Measurements from ENCODE around the gene SORT1. TPM values are rescaled to one million over a fixed set of nuclear protein-coding genes. Genes with fewer than 3 reads are reported as not detected.

SORT1 gene
- total and polyA plus RNA-seq, 2 of the 4 experiments (the other 2 are of a cell fraction): 15.8 to 16.7 TPM

GRCh38 chr1:109304226-109304920 is 93.3 kb downstream of the SORT1 start (continued):
- TF ChIP-seq MAZ (IDR thresholded peaks at IDR 0.05; ENCODE audit: borderline replicate concordance, low read depth, low read length): no peak

GRCh38 chr1:109301874-109302273 is 95.8 kb downstream of the SORT1 start:
- CTCF ChIA-PET: no interaction called here
- dilution Hi-C loops (cut with HindIII; ENCODE audit: low sequenced_read_pairs, unreplicated experiment): no loop called here
- no peak overlapping the region for H2AK9ac ChIP-seq (replicated peaks; ENCODE audit: low read depth, low read length, poor library complexity)

More at GRCh38 chr1:109301874-109302273, 95.8 kb downstream of the SORT1 start:
- Histone ChIP-seq H3K9me3 (ENCODE audit: control insufficient read depth, insufficient read depth, low read length) (no peaks in the 10 kb centered on the region), H4K5ac (ENCODE audit: low read depth, low read length) (no peak overlapping the region), H2AFZ (replicated peaks; ENCODE audit: low read length, poor library complexity) (no peak overlapping the region), H2BK5ac (ENCODE audit: low read depth, low read length, poor library complexity, severe bottlenecking) (peak overlapping the region; percentile 52), H3K14ac (replicated peaks; ENCODE audit: low read depth, low read length) (peak overlapping the region; percentile 3; the same call in 1 of the 2 replicates), H3K27me3 (ENCODE audit: control insufficient read depth, insufficient read depth, low read length) (no peaks in the 10 kb centered on the region), H3K4me2 (ENCODE audit: low read depth, low read length) (no peak overlapping the region), H3K9me1 (ENCODE audit: insufficient read depth, low read length) (peaks cover 38% of the 10 kb centered on the region), H3K9ac (ENCODE audit: low read depth, low read length) (no peak overlapping the region), H3K56ac (ENCODE audit: extremely low read depth, insufficient read depth, low read length) (no peak overlapping the region), H4K91ac (ENCODE audit: insufficient read depth, low read depth, low read length) (no peak overlapping the region), H3K18ac (ENCODE audit: low read depth, low read length) (no peak overlapping the region), H3K4me3 (ENCODE audit: insufficient read depth, low read depth, low read length) (no peak overlapping the region), H3K79me1 (ENCODE audit: low read depth in 1 of 2, low read length in 2 of 2) (peaks cover 0 to 11% of the 10 kb centered on the region in 2 experiments; a peak in 1 of 4 replicates), H2BK15ac (ENCODE audit: low read depth, low read length) (0 out of 3 replicates have a peak overlapping the region, but pooled peaks have one; percentile 2), H3K4me1 (ENCODE audit: control insufficient read depth, insufficient read depth, low read length) (peaks cover 26% of the 10 kb centered on the region), H3K27ac (ENCODE audit: insufficient read depth, low read length) (no peak overlapping the region), H3K23ac (ENCODE audit: low read depth, low read length) (no peak overlapping the region), H4K8ac (ENCODE audit: low read depth in 2 of 2, low read length in 2 of 2) (no peak overlapping the region), H2BK120ac (ENCODE audit: low read depth, low read length) (no peak overlapping the region), H3K4ac (ENCODE audit: low read depth, low read length) (no peak overlapping the region), H4K20me1 (ENCODE audit: insufficient read depth, low read length) (peaks cover 4% of the 10 kb centered on the region; the same call in 1 of the 2 replicates), H2AK5ac (ENCODE audit: low read depth, low read length) (peak overlapping the region; percentile 46), H3K36me3 (ENCODE audit: control insufficient read depth, insufficient read depth, low read length) (no peaks in the 10 kb centered on the region), H2BK20ac (ENCODE audit: low read depth, low read length) (no peak overlapping the region)
- 90% methylated on average over 3 of the region's 5 CpGs; no CpG with 5 or more reads in 1 of the 2 experiments for WGBS, 2 experiments (ENCODE audit: extremely low coverage in 2 of 2, insufficient read length in 1 of 2)
- in situ Hi-C loops (cut with MboI; ENCODE audit: low sequenced_read_pairs) (no loop called here), intact Hi-C loops (cut with micrococcal nuclease) (no loop called here)
- DNase-seq (no peak), ATAC-seq (ENCODE audit: low read depth) (no peak)
- TF ChIP-seq BHLHE40 (IDR thresholded peaks at IDR 0.05; ENCODE audit: low read depth, low read length) (no peak), CHD1 (IDR thresholded peaks at IDR 0.05; ENCODE audit: low read depth, low read length) (no peak), ELK1 (IDR thresholded peaks at IDR 0.05; ENCODE audit: borderline replicate concordance, low read depth, low read length) (no peak), USF2 (IDR thresholded peaks at IDR 0.05; ENCODE audit: low read depth, low read length) (no peak), CTCF (conservative IDR thresholded peaks at IDR 0.05; ENCODE audit: low read depth, low read length) (no peak), RFX5 (IDR thresholded peaks at IDR 0.05; ENCODE audit: low read depth, low read length) (no peak), MAZ (IDR thresholded peaks at IDR 0.05; ENCODE audit: borderline replicate concordance, low read depth, low read length) (no peak), RAD21 (IDR thresholded peaks at IDR 0.05; ENCODE audit: low read length) (no peak), FOS (IDR thresholded peaks at IDR 0.05; ENCODE audit: low read depth, low read length) (no peak), RCOR1 (IDR thresholded peaks at IDR 0.05; ENCODE audit: insufficient replicate concordance, low read length) (no peak)
- POLR2A ChIA-PET (ENCODE audit: unreplicated experiment): no interaction called here
- no TSS peak for BruUV-seq (replicated peaks)
